HG03439 (cell line): ENCODE measurements around the gene TMEM238.

Experiments used
- ATAC-seq: cut with Tn5 transposase; IDR thresholded peaks from one replicate; pipeline ENCODE4 v1.9.1; 2021; ENCODE audit warnings: mild to moderate bottlenecking, moderate library complexity; ENCODE audit not compliant: unreplicated experiment

The TMEM238 gene

DNA sequence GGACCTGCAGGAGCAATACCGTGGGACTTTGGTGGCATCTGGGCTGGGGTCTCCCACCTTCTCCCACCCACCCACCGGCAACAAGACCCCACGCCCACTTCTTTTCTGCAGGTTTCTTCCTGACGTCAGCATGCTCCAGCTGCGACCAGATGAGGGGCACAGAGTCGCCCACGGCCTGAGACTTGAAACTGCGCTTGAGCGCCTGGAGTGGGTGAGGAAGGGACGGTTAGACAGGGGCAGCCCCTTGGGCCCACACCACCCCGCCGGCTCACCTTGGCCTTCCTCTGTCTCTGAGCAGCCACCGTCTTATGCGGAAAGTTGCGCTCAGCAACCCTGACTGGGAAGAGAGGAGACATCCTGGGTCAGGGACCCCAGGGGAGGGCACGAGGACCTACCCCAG, 23.2 kb downstream of the TMEM238 start:
- ATAC-seq = no peak

DNA sequence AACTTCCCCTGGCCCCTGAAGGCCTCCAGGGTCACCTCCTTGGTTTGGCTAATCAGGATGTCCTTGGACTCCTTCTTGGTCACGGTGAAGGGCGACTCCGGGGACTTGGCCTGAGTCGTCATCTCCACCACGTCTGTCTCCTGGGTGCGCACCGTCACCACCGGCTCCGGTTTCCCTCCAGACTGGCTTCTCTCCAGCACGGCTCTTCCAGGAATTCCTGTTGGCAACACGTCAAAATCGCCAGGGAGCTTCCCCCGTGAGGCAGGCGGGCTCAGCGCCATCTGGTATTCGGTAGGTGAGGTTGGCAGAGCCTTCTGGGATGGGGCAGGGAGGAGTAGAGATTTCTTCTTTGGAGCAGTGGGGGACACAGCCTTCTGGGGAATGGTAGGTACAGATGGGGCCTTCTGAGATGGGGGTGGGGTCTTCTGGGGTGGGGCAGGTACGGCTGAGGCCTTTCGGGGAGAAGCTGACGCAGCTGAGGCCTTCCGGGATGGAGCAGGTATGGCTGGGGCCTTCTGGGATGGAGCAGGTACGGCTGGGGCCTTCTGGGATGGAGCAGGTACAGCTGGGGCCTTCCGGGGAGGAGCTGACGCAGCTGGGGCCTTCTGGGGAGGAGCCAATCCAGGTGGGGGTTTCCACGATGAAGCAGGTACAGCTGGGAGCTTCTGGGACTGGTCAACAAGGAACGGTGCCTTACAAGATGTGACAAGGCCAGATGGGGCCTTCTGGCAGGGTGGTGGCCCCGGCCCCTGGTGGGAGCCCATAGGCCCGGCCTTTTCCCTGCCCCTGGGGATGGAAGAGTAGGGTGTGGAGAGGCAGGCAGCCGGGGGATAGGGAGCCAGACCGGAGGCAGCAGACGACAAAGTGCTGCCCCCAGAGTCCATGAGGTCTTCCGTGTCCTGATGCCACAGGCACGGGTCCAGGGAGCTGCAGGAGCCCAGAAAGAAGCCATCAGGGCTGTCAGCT, 24.9 kb downstream of the TMEM238 start:
- no peak for ATAC-seq

GRCh38 chr19:55358493-55358892, 25.6 kb downstream of the TMEM238 start:
- ATAC-seq = no peak

- no peak for ATAC-seq
These were observed 28.8 kb downstream of the TMEM238 start for GRCh38 chr19:55355213-55355821.

DNA sequence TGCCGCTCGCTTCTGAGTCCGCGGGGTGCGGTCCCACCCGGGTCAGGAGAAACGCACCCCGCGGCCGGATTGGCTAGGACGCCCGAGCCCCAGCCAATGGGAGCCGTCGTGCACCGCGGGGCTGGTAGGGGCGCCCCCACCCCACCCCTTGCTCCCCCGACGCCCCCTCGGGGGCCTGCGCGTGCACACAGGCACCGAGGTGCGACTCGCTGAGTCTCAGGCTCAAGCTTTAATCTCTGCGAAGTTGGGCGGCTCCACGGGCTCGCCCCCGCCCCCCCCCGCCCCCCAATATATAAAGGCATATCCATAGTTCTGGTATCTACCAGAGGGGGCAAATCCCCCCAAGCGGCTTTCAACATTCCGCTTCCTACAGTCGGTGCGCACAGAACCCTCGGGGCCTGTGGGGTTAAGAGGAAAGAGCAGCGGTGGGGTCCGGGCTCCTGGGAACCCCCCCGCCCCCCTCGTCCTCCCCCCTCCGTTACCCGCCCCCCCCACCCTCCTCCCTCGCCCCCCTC, 29.3 kb downstream of the TMEM238 start, which contains the start of gene COX6B2:
COX6B2 (minus strand) TSS at position 22 of the 515 bp plus-strand sequence. CDS start 198 bp downstream, outside the sequence.
- no peak for ATAC-seq

DNA sequence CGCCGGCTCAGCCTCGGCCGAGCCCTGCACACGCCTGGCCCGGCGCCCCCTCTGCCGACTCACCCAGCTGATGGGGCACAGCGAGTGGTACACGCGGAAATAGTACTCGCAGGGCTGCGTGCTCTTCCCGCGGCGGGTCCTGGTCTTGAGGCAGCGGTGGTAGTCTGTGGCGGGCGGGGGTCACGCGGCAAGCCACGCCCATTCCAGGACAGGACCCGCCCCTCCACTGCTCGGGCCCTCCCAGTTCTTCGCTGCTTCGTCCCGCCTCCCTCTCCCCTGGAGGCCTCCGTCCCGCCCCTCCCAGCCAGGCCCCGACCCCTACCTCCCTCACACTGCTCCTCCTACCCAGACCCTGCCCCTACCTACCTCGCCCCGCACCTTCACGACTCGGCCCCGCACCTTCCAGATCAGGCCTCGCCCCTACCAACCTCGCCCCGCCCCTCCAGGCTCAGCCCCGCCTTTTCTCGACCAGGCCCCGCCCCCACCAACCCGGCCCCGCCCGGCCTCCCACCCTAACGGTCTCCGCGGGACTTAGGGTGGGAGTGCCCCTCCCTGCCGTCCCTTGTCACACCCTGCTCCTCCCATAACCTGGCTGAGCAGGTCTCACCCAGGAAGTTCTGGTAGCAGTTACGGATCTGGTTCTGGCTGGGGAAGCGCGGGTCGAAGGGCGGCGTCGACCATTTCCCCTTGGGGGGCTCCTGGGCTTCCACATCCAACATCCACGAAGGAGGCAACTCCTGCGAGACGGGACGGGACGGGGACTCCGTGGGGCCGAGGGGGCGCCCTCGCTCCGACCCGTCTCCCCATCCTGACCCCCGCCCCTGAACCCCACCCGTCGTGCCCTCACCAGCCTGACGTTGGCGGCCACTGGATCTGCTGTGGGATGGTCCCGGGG, 30.0 kb downstream of the TMEM238 start:
- no peak for ATAC-seq

GRCh38 chr19:55353356-55353802, 30.7 kb downstream of the TMEM238 start:
- no peak for ATAC-seq

- ATAC-seq = no peak
These were observed 31.4 kb downstream of the TMEM238 start for GRCh38 chr19:55352549-55353145.

DNA sequence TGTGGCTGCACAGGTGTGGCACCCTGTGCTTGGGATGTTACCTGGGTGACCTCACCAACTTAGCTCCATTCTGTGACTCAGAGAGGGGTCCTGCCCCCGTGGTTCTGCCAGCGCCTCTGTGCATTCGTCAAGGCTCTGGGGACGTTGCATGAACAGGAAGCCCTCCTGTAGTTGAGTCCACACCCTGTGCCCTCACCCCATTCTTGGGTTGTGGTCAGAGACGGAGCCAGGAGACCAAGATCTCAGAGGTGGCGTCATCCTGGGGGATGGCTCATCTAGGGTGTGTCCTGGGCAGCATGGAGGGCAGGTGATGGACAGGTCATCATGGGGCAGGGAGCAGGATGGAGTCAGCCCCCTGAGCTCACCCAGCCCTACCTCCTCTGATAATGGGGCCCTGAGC, 32.1 kb downstream of the TMEM238 start:
- no peak for ATAC-seq

GRCh38 chr19:55350620-55351315, 33.3 kb downstream of the TMEM238 start:
- ATAC-seq = no peak

GRCh38 chr19:55348317-55349034, 35.6 kb downstream of the TMEM238 start:
- ATAC-seq = no peak

GRCh38 chr19:55347442-55348009, 36.6 kb downstream of the TMEM238 start:
- ATAC-seq = no peak

- ATAC-seq = no peak
These were observed 37.2 kb downstream of the TMEM238 start for GRCh38 chr19:55346725-55347441.

- ATAC-seq = no peak
These were observed 38.0 kb downstream of the TMEM238 start for GRCh38 chr19:55345818-55346724.

- ATAC-seq = no peak
These were observed 38.8 kb downstream of the TMEM238 start for GRCh38 chr19:55345101-55345817.

- ATAC-seq = no peak
These were observed 39.6 kb downstream of the TMEM238 start for GRCh38 chr19:55344444-55344843.
